ENCODE measurements around the gene RDX. TPM values are rescaled to one million over a fixed set of nuclear protein-coding genes. Genes with fewer than 3 reads are reported as not detected.

Gene RDX
- 58.8 and 68.7 TPM in 2 replicates for total RNA-seq

DNA sequence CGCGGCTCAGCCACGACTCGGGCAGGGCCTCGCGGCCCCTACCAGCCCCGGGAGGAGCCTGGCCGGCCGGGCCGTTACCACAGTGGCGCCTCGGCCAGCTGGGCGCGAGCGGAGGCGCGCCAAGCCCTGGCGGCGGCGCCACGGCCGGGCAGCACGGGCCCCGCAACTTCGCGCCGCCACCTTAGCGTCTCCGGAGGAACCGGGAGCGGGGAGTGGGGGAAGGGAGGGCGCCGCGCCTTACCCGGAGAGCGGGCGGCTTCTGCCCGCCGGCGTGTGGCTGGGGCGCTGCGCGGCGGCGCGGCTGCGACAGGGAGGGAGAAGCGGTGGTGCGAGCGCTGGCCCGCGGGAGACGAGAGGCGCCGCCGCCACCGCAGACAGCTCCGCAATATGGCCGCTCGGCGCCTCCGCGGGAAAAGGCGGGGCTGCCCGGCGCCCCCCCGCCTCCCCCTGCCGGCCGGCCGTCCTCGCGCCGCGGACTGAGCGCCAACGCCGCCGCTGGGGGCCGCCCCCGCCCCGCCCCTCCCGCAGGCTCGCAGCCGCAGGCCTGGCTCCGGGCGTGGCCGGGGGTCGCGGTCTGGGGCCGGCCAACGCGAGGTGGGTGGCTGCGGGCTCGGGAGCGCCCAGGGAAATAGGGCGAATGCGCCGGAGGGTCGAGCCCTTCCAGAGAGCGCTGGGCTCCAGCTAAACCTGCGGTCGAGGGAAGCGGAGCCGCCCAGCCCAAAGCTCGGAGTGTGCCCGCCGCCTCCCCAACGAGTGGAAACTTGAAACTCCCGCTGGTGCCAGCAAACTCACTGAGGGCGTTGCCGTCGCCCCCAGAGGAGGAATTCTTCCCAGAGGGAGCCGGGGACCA, at the start of gene RDX:
TSS of gene RDX (minus strand) at position 389 of the 850 bp plus-strand sequence. CDS start 16,922 bp downstream, outside the sequence.

Other genes starting within 250 kb of the RDX start
- gene ZC3H12C, start 203.2 kb downstream of the RDX start, total RNA-seq = 9.6 and 14.8 TPM in 2 replicates
- gene FDX1, start 133.3 kb upstream of the RDX start, total RNA-seq = 6.3 and 7.8 TPM in 2 replicates

Measured in smooth muscle cell of the pulmonary artery (primary cell).